Caco-2 (cell line): ENCODE data around the gene OXGR1. TPM values are rescaled to one million over a fixed set of nuclear protein-coding genes. Genes with fewer than 3 reads are reported as not detected.

Experiments
- BruUV-seq: library from RNA; stranded (reverse); fragments of 400-500 nt; replicated peaks from 2 replicates; lab custom pipeline; 2021; lab: Mats Ljungman, UMichigan
- CTCF ChIA-PET: fragments of 300-600 bp; sonication (Branson Sonifier 250); formaldehyde crosslinking; loops from one replicate; lab custom pipeline; 2022; ENCODE audit warnings: antibody characterized with exemption; lab: Charles Lee
- POLR2A ChIA-PET: fragments of 300-600 bp; sonication (Branson Sonifier 250); formaldehyde crosslinking; loops from one replicate; lab custom pipeline; 2022; ENCODE audit warnings: antibody characterized with exemption; lab: Charles Lee
- DNase-seq, 2 experiments: peaks; one replicate each; pipeline versions ENCODE4 v3.0.0 to v3.0.0-alpha.2; 2020 to 2022
- H3K27me3 ChIP-seq: replicated peaks from 2 replicates; pipeline ENCODE4 v1.6.0; 2011; ENCODE audit warnings: low read length; ENCODE audit not compliant: control insufficient read depth, insufficient read depth
- H3K36me3 ChIP-seq: 2 replicates; pipeline ENCODE4 v1.5.1; 2011; ENCODE audit warnings: low read length; ENCODE audit not compliant: control insufficient read depth, insufficient read depth
- H3K4me1 ChIP-seq: fragments of 250-450 bp; sonication (Bioruptor Pico); 2 replicates; pipeline ENCODE4 v1.5.1; 2020; ENCODE audit warnings: mild to moderate bottlenecking
- H3K4me3 ChIP-seq: 2 replicates; pipeline ENCODE4 v1.5.1; 2011; ENCODE audit warnings: low read depth, mild to moderate bottlenecking, control low read depth, low read length
- H3K9me3 ChIP-seq: fragments of 250-450 bp; sonication (Bioruptor Pico); 2 replicates; pipeline ENCODE4 v1.5.1; 2020; ENCODE audit warnings: mild to moderate bottlenecking, moderate library complexity
- H3K27ac Mint-ChIP-seq: one replicate; pipeline ENCODE4 v1.8.0; 2022; ENCODE audit warnings: mixed read lengths; ENCODE audit not compliant: unreplicated experiment
- H3K27me3 Mint-ChIP-seq: one replicate; pipeline ENCODE4 v1.8.0; 2022; ENCODE audit warnings: mixed read lengths; ENCODE audit not compliant: insufficient read depth, unreplicated experiment
- H3K36me3 Mint-ChIP-seq: one replicate; pipeline ENCODE4 v1.8.0; 2022; ENCODE audit warnings: mild to moderate bottlenecking, mixed read lengths; ENCODE audit not compliant: insufficient read depth, unreplicated experiment
- H3K4me1 Mint-ChIP-seq: one replicate; pipeline ENCODE4 v1.8.0; 2022; ENCODE audit warnings: low read depth, mixed read lengths; ENCODE audit not compliant: unreplicated experiment
- H3K4me3 Mint-ChIP-seq: one replicate; pipeline ENCODE4 v1.8.0; 2022; ENCODE audit warnings: mild to moderate bottlenecking, moderate library complexity, mixed read lengths; ENCODE audit not compliant: unreplicated experiment
- H3K9me3 Mint-ChIP-seq: one replicate; pipeline ENCODE4 v1.8.0; 2022; ENCODE audit warnings: mixed read lengths; ENCODE audit not compliant: unreplicated experiment
- intact Hi-C: fragments of 100-400 bp; cut with micrococcal nuclease; formaldehyde crosslinking; loops from one replicate; pipeline ENCODE4 v1.10.0; 2022; ENCODE audit not compliant: unreplicated experiment
- total RNA-seq: library from RNA; stranded (reverse); gene quantifications from 2 replicates; pipeline ENCODE4 v1.2.3, GENCODE V29; 2022
- TF ChIP-seq, protein P1 (sequence below), 2 experiments: fragments of 200-600 bp in 1 of 2; IDR thresholded peaks; 1 replicate in 1 of 2; 2 replicates in 1 of 2; pipeline versions ENCODE4 v1.5.1 to v1.8.0; 2011 to 2022; ENCODE audit warnings: antibody characterized with exemption in 1 of 2, control low read depth in 1 of 2, inconsistent platforms in 1 of 2, low read depth in 1 of 2, low read length in 1 of 2, mild to moderate bottlenecking in 1 of 2, moderate library complexity in 1 of 2; ENCODE audit not compliant: insufficient read depth in 1 of 2, severe bottlenecking in 1 of 2, unreplicated experiment in 1 of 2

The OXGR1 gene
- total RNA-seq, 1 experiment from 2014 or later: not detected

DNA sequence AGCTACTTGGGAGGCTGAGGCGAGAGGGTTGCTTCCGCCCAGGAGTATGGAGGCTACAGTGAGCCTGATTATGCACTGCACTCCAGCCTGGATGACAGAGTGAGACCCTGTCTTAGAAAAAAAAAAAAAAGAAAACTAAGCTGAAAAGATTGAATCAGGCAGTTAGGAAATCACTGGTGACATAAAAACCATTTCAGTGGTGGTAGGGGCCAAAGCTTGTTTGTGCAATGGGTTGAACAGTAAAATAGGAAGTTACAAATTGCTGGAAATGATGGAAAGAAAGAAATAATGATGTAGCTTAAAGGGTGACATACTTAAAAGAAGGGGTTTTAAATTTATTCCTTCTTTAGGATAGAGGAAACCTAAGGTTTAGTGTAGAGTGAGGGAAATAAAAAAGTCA lies 4.8 kb upstream of the OXGR1 start:
- Histone ChIP-seq H3K4me3 (no peak overlapping the region), H3K4me1 (no peaks in the 10 kb centered on the region), H3K9me3 (no peaks in the 10 kb centered on the region), H3K36me3 (no peaks in the 10 kb centered on the region), H3K27me3 (no peaks in the 10 kb centered on the region)
- TF ChIP-seq, protein P1, sequence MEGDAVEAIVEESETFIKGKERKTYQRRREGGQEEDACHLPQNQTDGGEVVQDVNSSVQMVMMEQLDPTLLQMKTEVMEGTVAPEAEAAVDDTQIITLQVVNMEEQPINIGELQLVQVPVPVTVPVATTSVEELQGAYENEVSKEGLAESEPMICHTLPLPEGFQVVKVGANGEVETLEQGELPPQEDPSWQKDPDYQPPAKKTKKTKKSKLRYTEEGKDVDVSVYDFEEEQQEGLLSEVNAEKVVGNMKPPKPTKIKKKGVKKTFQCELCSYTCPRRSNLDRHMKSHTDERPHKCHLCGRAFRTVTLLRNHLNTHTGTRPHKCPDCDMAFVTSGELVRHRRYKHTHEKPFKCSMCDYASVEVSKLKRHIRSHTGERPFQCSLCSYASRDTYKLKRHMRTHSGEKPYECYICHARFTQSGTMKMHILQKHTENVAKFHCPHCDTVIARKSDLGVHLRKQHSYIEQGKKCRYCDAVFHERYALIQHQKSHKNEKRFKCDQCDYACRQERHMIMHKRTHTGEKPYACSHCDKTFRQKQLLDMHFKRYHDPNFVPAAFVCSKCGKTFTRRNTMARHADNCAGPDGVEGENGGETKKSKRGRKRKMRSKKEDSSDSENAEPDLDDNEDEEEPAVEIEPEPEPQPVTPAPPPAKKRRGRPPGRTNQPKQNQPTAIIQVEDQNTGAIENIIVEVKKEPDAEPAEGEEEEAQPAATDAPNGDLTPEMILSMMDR (IDR thresholded peaks at IDR 0.05; ENCODE audit: insufficient read depth in 1 of 2, low read depth in 1 of 2, low read length in 1 of 2, severe bottlenecking in 1 of 2, unreplicated experiment in 1 of 2): no peak
- CTCF ChIA-PET: no interaction called here
- Mint-ChIP-seq H3K27ac (no peak overlapping the region), H3K27me3 (peaks cover 23% of the 10 kb centered on the region), H3K4me3 (no peak overlapping the region), H3K4me1 (peaks cover 6% of the 10 kb centered on the region), H3K9me3 (no peaks in the 10 kb centered on the region), H3K36me3 (no peaks in the 10 kb centered on the region)
- BruUV-seq: no TSS peak
- POLR2A ChIA-PET: no interaction called here
- DNase-seq: no peak
- intact Hi-C loops: no loop called here

DNA sequence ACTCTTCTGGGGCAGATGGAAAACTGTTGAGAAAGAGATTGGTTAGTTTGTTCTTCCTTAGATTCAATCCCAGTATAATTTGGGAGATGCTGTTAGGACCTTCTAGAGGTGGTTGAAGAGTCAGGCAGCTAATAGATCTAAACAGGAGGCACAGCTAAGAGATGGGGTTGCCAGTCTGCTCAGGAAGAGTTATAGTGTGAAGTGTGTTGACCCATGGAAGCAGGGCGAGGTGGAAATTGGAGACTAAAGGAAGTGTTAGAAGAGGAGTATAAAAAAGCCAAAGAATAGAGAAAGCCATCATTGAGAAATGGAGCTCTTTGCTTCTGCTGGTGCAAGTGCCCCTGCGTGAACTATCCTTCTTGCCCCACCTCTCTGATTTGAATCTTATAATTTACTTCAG lies 3.8 kb upstream of the OXGR1 start:
- BruUV-seq: no TSS peak
- no peak for DNase-seq
- Mint-ChIP-seq H3K27ac (no peak overlapping the region), H3K36me3 (no peaks in the 10 kb centered on the region), H3K9me3 (no peaks in the 10 kb centered on the region), H3K4me1 (peaks cover 6% of the 10 kb centered on the region), H3K27me3 (peaks cover 25% of the 10 kb centered on the region), H3K4me3 (no peak overlapping the region)
- no peak overlapping the region for H3K4me3 ChIP-seq
- CTCF ChIA-PET: no interaction called here
- H3K4me1 ChIP-seq: no peaks in the 10 kb centered on the region
- POLR2A ChIA-PET: no interaction called here
- TF ChIP-seq, protein P1 (IDR thresholded peaks at IDR 0.05; ENCODE audit: insufficient read depth in 1 of 2, low read depth in 1 of 2, low read length in 1 of 2, severe bottlenecking in 1 of 2, unreplicated experiment in 1 of 2): no peak
- H3K36me3 ChIP-seq: no peaks in the 10 kb centered on the region
- intact Hi-C loops: no loop called here
- no peaks in the 10 kb centered on the region; the same call in 1 of the 2 replicates for H3K27me3 ChIP-seq
- no peaks in the 10 kb centered on the region for H3K9me3 ChIP-seq

DNA sequence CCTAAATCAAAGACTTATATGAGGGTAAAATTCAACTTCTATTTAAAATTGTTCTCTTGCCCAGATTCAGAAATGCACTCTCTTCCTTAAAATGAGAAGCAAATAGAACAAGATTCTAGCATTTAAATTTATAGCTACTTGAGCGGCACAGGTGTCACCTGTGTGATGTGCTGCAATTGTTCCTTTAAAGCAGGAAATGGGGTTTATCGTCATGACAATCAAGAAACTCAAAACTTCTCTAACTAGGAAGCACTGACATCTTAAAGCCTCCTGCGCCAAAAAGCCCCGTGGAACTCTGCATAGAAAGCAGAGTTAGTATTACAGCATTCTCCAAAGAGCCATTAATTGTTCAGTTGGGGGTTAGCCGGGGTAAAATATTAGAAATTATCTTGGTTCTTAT lies 2.6 kb upstream of the OXGR1 start:
- CTCF ChIA-PET: no interaction called here
- no TSS peak for BruUV-seq

More for the DNA sequence above, 2.6 kb upstream of the OXGR1 start:
- TF ChIP-seq, protein P1 (IDR thresholded peaks at IDR 0.05; ENCODE audit: insufficient read depth in 1 of 2, low read depth in 1 of 2, low read length in 1 of 2, severe bottlenecking in 1 of 2, unreplicated experiment in 1 of 2): no peak
- no peak overlapping the region for H3K4me3 Mint-ChIP-seq
- H3K4me1 Mint-ChIP-seq: peaks cover 6% of the 10 kb centered on the region
- H3K27ac Mint-ChIP-seq: no peak overlapping the region
- POLR2A ChIA-PET: no interaction called here
- Histone ChIP-seq H3K27me3 (no peaks in the 10 kb centered on the region; the same call in 1 of the 2 replicates), H3K36me3 (no peaks in the 10 kb centered on the region), H3K4me3 (no peak overlapping the region), H3K9me3 (no peaks in the 10 kb centered on the region), H3K4me1 (no peaks in the 10 kb centered on the region)
- intact Hi-C loops: no loop called here
- H3K27me3 Mint-ChIP-seq: peaks cover 24% of the 10 kb centered on the region
- DNase-seq: no peak
- no peaks in the 10 kb centered on the region for H3K36me3 Mint-ChIP-seq
- peaks cover 3% of the 10 kb centered on the region for H3K9me3 Mint-ChIP-seq
